Loucy (cell line): Measurements from ENCODE around the gene CD72.

ENCODE experiments used
- H2AFZ ChIP-seq: fragments of 200-600 bp; sonication (generic); 2 replicates; pipeline ENCODE4 v1.6.0; 2016; ENCODE audit warnings: antibody characterized with exemption, mild to moderate bottlenecking, low read length, moderate library complexity
- H3F3A ChIP-seq: fragments of 200-600 bp; 2 replicates; pipeline ENCODE4 v1.6.0; 2016; ENCODE audit warnings: antibody characterized with exemption, low read depth, mild to moderate bottlenecking
- H3K27me3 ChIP-seq: fragments of 200-600 bp; sonication (generic); 2 replicates; pipeline ENCODE4 v1.6.1; 2014; ENCODE audit warnings: low read length, mild to moderate bottlenecking; ENCODE audit not compliant: insufficient read depth, poor library complexity, severe bottlenecking
- H3K36me3 ChIP-seq: fragments of 200-600 bp; sonication (generic); 2 replicates; pipeline ENCODE4 v1.6.1; 2016; ENCODE audit warnings: low read length; ENCODE audit not compliant: insufficient read depth
- H3K4me1 ChIP-seq: fragments of 200-600 bp; sonication (generic); 2 replicates; pipeline ENCODE4 v1.5.1; 2014; ENCODE audit warnings: low read length, mild to moderate bottlenecking; ENCODE audit not compliant: insufficient read depth, poor library complexity, severe bottlenecking
- H3K4me2 ChIP-seq: fragments of 200-600 bp; sonication (generic); 2 replicates; pipeline ENCODE4 v1.6.0; 2014; ENCODE audit warnings: antibody characterized with exemption, low read length, low read depth, mild to moderate bottlenecking; ENCODE audit not compliant: poor library complexity, severe bottlenecking
- H3K4me3 ChIP-seq: fragments of 200-600 bp; sonication (generic); 2 replicates; pipeline ENCODE4 v1.5.1; 2014; ENCODE audit warnings: low read length, mild to moderate bottlenecking, mixed read lengths; ENCODE audit not compliant: poor library complexity, severe bottlenecking
- H3K79me2 ChIP-seq: fragments of 200-600 bp; sonication (generic); 2 replicates; pipeline ENCODE4 v1.6.1; 2014; ENCODE audit warnings: low read length; ENCODE audit not compliant: insufficient read depth
- H3K9ac ChIP-seq: fragments of 200-600 bp; sonication (generic); 2 replicates; pipeline ENCODE4 v1.6.0; 2014; ENCODE audit warnings: mild to moderate bottlenecking, low read depth, low read length, moderate library complexity; ENCODE audit not compliant: poor library complexity, severe bottlenecking
- H3K9me2 ChIP-seq: fragments of 200-600 bp; sonication (generic); replicated peaks from 2 replicates; pipeline ENCODE4 v1.6.1; 2016; ENCODE audit warnings: low read depth, low read length, mixed read lengths
- H3K9me3 ChIP-seq: fragments of 200-600 bp; sonication (generic); 2 replicates; pipeline ENCODE4 v1.6.1; 2014; ENCODE audit warnings: mild to moderate bottlenecking, antibody characterized with exemption, low read length, low read depth; ENCODE audit not compliant: insufficient read depth
- H4K20me1 ChIP-seq: fragments of 200-600 bp; sonication (generic); 2 replicates; pipeline ENCODE4 v1.6.0; 2014; ENCODE audit warnings: antibody characterized with exemption, low read length, mild to moderate bottlenecking; ENCODE audit not compliant: insufficient read depth, poor library complexity, severe bottlenecking
- CTCF ChIP-seq: fragments of 200-600 bp; sonication (generic); conservative IDR thresholded peaks from 2 replicates; pipeline ENCODE4 v1.5.1; 2014; ENCODE audit warnings: mild to moderate bottlenecking, antibody characterized with exemption, low read length
- EZH2phosphoT487 ChIP-seq: fragments of 200-600 bp; IDR thresholded peaks from 2 replicates; pipeline ENCODE4 v1.6.1; 2018; ENCODE audit warnings: antibody characterized with exemption, mild to moderate bottlenecking, moderate library complexity, borderline replicate concordance

The CD72 gene

GRCh38 chr9:35608221-35608620 is 10.0 kb downstream of the CD72 start:
- TF ChIP-seq EZH2phosphoT487 (no peak), CTCF (no peak)
- Histone ChIP-seq H3K9ac (no peak overlapping the region), H2AFZ (no peak overlapping the region), H3K4me1 (peaks cover 30% of the 10 kb centered on the region), H4K20me1 (peaks cover 19% of the 10 kb centered on the region), H3K4me2 (no peak overlapping the region), H3F3A (no peaks in the 10 kb centered on the region), H3K27me3 (no peaks in the 10 kb centered on the region), H3K4me3 (no peak overlapping the region), H3K9me2 (no peaks in the 10 kb centered on the region), H3K79me2 (peaks cover 32% of the 10 kb centered on the region), H3K36me3 (peaks cover 11% of the 10 kb centered on the region; the same call in 1 of the 2 replicates), H3K9me3 (no peaks in the 10 kb centered on the region)

GRCh38 chr9:35606726-35607125 is 11.5 kb downstream of the CD72 start:
- Histone ChIP-seq H3K9me2 (no peaks in the 10 kb centered on the region), H4K20me1 (peaks cover 19% of the 10 kb centered on the region)

GRCh38 chr9:35606138-35606504 is 12.1 kb downstream of the CD72 start:
- Histone ChIP-seq H3K9ac (peak overlapping the region; percentile 79), H3K79me2 (peaks cover 45% of the 10 kb centered on the region), H3K4me2 (peak overlapping the region; percentile 83), H3K4me3 (peak overlapping the region; percentile 82), H3K27me3 (no peaks in the 10 kb centered on the region), H3K9me3 (no peaks in the 10 kb centered on the region), H3K9me2 (no peaks in the 10 kb centered on the region), H4K20me1 (peaks cover 19% of the 10 kb centered on the region), H3K4me1 (peaks cover 38% of the 10 kb centered on the region), H2AFZ (no peak overlapping the region), H3K36me3 (peaks cover 11% of the 10 kb centered on the region; the same call in 1 of the 2 replicates), H3F3A (no peaks in the 10 kb centered on the region)
- TF ChIP-seq CTCF, result no peak
- no peak for TF ChIP-seq EZH2phosphoT487

More at GRCh38 chr9:35606726-35607125, 11.5 kb downstream of the CD72 start:
- Histone ChIP-seq H3K4me3 (peak overlapping the region; percentile 82), H3K4me2 (peak overlapping the region; percentile 83), H2AFZ (no peak overlapping the region), H3K27me3 (no peaks in the 10 kb centered on the region), H3K79me2 (peaks cover 45% of the 10 kb centered on the region), H3K36me3 (peaks cover 11% of the 10 kb centered on the region; the same call in 1 of the 2 replicates), H3K9me3 (no peaks in the 10 kb centered on the region), H3K4me1 (peaks cover 38% of the 10 kb centered on the region), H3K9ac (peak overlapping the region; percentile 79), H3F3A (no peaks in the 10 kb centered on the region)
- TF ChIP-seq CTCF (no peak), EZH2phosphoT487 (no peak)
